Stimulated activated naive CD8-positive, alpha-beta T cell treated with anti-CD3 and anti-CD28 coated beads, Interleukin-15, amount 100 ng/mL, for 72 hours (primary cell): ENCODE data around the gene COTL1.

Experiments used
- ATAC-seq: fragments of 150-1000 bp; cut with Tn5 transposase; 2 replicates; pipeline ENCODE4 v1.10.0; 2021; ENCODE audit warnings: mild to moderate bottlenecking, moderate library complexity
- DNase-seq, 2 donors: peaks; one replicate each; pipeline ENCODE4 v3.0.0; 2021 to 2022
- H3K27ac Mint-ChIP-seq, 2 donors: one replicate each; pipeline ENCODE4 v1.8.0; 2022; ENCODE audit warnings: mild to moderate bottlenecking in 2 of 2, mixed read lengths in 2 of 2, moderate library complexity in 2 of 2
- H3K27me3 Mint-ChIP-seq: one replicate; pipeline ENCODE4 v1.8.0; 2022; ENCODE audit warnings: mixed read lengths
- H3K4me1 Mint-ChIP-seq: one replicate; pipeline ENCODE4 v1.8.0; 2022; ENCODE audit warnings: mild to moderate bottlenecking, mixed read lengths
- H3K4me3 Mint-ChIP-seq, 2 donors: one replicate each; pipeline ENCODE4 v1.8.0; 2022; ENCODE audit warnings: mild to moderate bottlenecking in 2 of 2, mixed read lengths in 2 of 2, moderate library complexity in 1 of 2
- H3K9me3 Mint-ChIP-seq, 2 donors: one replicate each; pipeline ENCODE4 v1.8.0; 2022; ENCODE audit warnings: mixed read lengths in 2 of 2

The COTL1 gene

DNA sequence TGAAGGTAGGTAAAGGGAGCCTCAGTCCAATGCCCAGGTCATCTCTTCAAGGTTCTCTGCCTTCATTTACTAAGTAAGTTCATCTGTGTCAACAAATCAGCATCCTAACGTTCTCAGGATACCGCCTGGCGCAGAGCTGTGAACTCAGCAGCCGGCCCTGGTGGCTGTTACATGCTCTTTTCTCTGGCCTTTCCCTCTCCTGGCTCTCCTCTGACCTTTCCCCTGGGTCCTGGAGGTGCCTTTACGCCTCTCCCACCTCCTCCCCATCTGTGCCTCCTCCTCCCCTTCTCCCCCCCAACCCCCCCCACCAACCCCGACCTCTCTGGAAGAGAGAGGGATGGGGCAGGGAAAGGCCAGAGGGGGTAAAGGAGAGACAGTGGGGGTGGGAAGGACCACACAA, 19.5 kb downstream of the COTL1 start:
- peak overlapping the region; percentile 79 to 90 for H3K4me3 Mint-ChIP-seq
- DNase-seq: no peak
- H3K27me3 Mint-ChIP-seq: no peaks in the 10 kb centered on the region
- peak overlapping the region; percentile 93 to 97 for H3K27ac Mint-ChIP-seq
- peaks cover 97% of the 10 kb centered on the region for H3K4me1 Mint-ChIP-seq
- H3K9me3 Mint-ChIP-seq: no peaks in the 10 kb centered on the region
- no peak for ATAC-seq

DNA sequence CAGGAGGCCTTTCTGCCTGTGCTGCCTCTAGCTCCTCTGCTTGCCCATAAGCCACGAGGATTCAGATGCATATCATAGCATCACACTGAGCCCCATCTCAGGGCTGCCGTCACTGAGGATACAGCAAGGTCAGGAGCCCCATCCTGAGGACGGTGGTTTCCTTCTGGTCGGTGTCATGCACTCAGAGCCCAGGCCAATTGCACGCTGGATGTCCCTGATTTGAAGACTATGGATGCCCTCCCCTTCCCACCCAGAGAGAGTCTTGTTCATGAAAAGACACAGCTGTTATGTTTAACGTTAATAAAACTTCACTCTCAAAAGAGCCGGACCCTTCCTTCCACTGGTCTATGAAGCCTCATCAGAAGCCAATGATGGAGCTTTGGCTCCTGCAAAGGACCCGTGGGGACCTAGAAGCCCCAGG, 19.9 kb downstream of the COTL1 start:
- H3K27ac Mint-ChIP-seq: peak overlapping the region; percentile 93 to 97
- peak in 1 of 2 donors; percentile 51 for DNase-seq
- ATAC-seq: no peak
- H3K9me3 Mint-ChIP-seq: no peaks in the 10 kb centered on the region
- peak overlapping the region; percentile 79 to 90 for H3K4me3 Mint-ChIP-seq
- no peaks in the 10 kb centered on the region for H3K27me3 Mint-ChIP-seq
- H3K4me1 Mint-ChIP-seq: peaks cover 97% of the 10 kb centered on the region

DNA sequence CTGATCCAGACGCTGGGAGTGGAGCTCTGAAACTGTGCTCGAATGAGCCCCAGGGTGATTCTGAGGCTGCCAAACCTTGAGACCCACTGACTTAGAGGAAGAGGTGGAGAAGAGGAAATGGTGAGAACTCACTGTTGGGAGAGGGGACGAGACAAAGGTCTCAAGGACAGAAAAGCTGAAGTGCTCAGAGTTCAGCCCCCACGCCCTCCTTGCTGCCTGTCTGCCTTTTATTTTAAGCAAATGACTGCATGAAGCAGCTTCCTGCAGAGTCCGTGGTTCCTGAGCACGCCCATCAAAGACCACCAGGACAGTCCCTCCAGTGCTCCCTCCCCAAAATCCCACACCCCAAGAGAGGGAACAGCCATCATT, 20.4 kb downstream of the COTL1 start:
- peak overlapping the region; percentile 93 to 97 for H3K27ac Mint-ChIP-seq
- H3K27me3 Mint-ChIP-seq: no peaks in the 10 kb centered on the region
- DNase-seq: no peak
- no peak for ATAC-seq
- H3K4me1 Mint-ChIP-seq: peaks cover 97% of the 10 kb centered on the region
- H3K9me3 Mint-ChIP-seq: no peaks in the 10 kb centered on the region
- peak overlapping the region; percentile 79 to 90 for H3K4me3 Mint-ChIP-seq

DNA sequence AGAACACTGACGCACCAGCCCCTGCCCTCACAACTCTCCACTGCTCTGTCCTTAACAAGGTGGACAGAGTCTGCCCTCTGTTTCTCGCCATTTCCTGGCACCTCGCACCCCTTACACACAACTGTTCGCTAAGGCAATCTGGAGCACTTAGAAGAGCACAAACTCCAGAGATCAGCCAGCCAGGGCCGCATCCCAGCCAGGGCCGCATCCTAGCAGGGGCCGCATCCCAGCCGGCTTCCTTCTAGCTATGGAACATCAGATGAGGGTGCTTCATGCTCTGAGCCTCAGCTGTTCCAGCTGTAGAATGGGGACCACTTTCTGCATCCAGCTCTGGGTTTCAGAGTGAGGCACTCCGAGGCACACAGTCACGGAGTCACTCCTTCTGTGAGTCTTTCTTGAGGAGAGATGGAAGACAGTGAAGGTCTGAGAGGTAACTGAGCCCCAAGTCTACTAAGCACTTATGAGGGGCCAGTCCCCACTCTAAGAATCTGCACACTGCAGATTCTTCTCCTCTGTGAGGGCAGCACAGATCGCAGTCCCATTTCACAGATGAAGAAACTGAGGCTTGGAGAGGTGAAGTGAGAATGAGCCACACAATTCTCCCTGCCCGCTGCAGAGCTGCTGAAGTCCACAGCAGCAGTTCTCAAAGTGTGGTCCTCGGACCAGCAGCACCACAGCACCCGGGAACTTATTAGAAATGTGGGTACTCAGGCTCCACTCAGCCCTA, 20.9 kb downstream of the COTL1 start:
- peak overlapping the region; percentile 95 to 97 for H3K27ac Mint-ChIP-seq
- peaks cover 93% of the 10 kb centered on the region for H3K4me1 Mint-ChIP-seq
- DNase-seq (no peak), ATAC-seq (no peak)
- H3K4me3 Mint-ChIP-seq: peak overlapping the region; percentile 79 to 90
- no peaks in the 10 kb centered on the region for H3K27me3 Mint-ChIP-seq
- no peaks in the 10 kb centered on the region for H3K9me3 Mint-ChIP-seq

DNA sequence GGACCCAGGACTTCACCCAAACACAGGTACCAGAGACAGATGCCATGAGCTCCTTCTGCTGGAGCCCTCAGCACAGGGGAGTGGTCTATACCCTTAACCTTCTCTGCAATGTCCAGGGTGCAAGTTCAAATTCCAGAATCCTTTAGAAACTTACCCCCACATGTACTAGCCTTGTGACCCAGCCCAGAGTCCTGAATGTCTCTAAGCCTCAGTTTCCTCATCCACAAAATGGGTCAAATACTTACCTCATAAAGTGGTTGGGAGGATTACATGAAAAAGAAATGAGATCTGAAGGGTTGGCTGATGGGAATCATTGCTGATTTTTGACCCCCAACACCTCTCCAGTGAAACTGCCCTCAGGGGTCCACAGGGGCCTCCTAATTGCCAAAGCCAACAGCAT, 21.7 kb downstream of the COTL1 start:
- H3K27ac Mint-ChIP-seq: peak overlapping the region in 1 of 2 donors; percentile 72
- no peaks in the 10 kb centered on the region for H3K27me3 Mint-ChIP-seq
- peak overlapping the region; percentile 22 to 79 for H3K4me3 Mint-ChIP-seq
- DNase-seq (no peak), ATAC-seq (no peak)
- peaks cover 85% of the 10 kb centered on the region for H3K4me1 Mint-ChIP-seq
- no peaks in the 10 kb centered on the region for H3K9me3 Mint-ChIP-seq

DNA sequence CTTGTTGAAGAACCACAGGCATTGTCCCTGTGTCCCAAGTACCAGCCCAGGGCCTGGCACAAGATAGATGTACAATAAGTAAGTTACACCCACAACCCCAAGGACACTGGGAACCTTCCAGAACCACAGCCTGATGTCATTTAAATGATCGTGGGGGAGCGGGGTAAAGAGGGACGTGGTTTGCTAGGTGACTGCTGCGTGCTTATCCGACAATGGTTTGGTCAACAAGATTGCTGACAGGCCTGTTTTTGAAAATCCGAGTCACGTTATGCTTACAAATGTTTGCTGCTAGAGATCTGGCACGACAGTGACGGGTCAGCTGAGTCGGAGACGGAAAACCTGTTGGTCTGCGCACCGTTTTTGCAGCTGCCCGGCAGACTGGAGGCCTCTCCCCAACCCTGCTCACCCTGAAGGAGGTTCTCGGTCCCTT, 22.8 kb downstream of the COTL1 start:
- Mint-ChIP-seq H3K4me1 (peaks cover 74% of the 10 kb centered on the region), H3K9me3 (no peaks in the 10 kb centered on the region), H3K27ac (peak overlapping the region; percentile 95 to 98), H3K27me3 (no peaks in the 10 kb centered on the region), H3K4me3 (peak overlapping the region; percentile 85 to 91)
- ATAC-seq (no peak), DNase-seq (no peak)

DNA sequence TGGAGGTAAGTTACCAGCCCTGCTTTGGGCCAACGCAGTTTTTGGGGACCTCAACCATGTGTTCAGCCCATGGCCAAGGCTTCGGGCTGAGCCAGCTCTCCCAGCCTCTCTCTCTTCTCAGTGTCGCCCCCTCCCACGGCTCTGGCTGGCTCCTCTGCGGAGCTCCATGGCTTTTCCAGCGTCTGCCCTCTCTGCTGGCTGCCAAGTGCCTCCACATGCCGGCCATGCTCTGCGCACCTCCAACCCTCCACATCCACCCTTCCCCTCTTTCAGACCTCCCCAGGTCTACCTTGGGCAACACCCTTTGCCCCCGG, 23.2 kb downstream of the COTL1 start:
- ATAC-seq: no peak
- H3K4me3 Mint-ChIP-seq: peak overlapping the region; percentile 85 to 91
- peaks cover 74% of the 10 kb centered on the region for H3K4me1 Mint-ChIP-seq
- no peak for DNase-seq
- H3K27ac Mint-ChIP-seq: peak overlapping the region; percentile 95 to 98
- H3K27me3 Mint-ChIP-seq: no peaks in the 10 kb centered on the region
- H3K9me3 Mint-ChIP-seq: no peaks in the 10 kb centered on the region

DNA sequence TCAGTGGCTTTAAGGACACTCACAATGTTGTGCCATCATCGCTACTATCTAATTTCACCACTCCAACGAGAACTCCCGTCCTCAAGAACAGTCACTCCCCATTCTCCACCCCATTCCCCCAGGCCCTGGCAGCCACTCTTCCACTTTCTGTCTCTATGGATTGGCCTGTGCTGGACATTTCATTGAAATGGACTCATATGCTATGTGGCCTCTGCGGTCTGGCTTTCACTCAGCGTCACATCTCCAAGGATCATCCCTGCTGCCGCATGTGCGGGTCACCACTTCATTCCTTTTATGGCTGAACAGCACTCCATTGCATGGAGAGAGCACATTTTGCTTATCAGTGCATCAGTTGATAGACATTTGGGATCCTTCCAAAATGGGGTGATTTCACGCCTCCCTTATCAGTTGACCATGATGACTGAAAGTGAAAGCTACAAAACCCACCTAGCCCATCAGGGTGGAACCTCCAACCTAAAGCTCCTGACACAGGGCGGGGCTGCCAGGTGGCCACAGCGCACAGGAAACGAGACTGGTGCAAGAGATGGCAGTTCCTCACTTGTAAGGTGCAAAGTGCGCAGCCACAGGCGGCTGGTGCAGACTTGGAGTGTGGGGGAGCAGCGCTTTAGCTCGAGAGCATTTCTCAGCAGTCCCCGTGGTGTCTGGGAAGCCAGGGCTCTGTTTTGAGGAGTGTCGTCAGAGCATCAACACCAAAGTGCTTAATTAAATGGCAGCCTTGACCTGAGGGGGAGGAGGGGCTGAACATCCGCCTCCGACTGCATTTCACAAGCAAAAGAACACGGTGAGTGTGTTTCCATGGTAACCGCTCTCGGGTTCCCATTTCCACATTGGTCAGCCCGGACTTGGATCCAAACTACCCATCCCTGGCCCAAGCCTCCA, 23.8 kb downstream of the COTL1 start:
- ATAC-seq (peak; percentile 95), DNase-seq (peak; percentile 76 to 93)
- H3K4me3 Mint-ChIP-seq: peak overlapping the region; percentile 85 to 91

DNA sequence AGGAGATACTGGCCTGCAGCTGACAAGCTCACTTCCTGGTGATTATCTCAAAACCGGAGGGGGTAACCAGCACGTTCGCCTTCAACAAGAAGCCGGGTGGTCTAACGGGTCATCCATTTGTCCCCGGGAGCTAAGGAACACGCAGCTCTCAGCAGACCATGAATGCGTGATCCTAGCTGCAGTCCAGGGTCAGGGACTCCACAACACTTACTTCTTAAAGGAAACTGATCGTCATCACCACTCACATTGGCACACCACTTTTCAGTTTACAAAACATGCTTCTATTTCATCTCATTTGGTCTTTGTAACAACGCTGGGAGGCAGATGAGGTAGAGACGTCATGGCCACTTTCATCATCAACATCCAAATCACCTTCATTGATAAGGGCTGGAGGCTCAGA, 25.2 kb downstream of the COTL1 start:
- Mint-ChIP-seq H3K9me3 (no peaks in the 10 kb centered on the region), H3K4me1 (peaks cover 68% of the 10 kb centered on the region), H3K4me3 (no peak overlapping the region), H3K27me3 (no peaks in the 10 kb centered on the region), H3K27ac (no peak overlapping the region)
- ATAC-seq (no peak), DNase-seq (no peak)

More for the DNA sequence above, 23.8 kb downstream of the COTL1 start:
- Mint-ChIP-seq H3K27me3 (no peaks in the 10 kb centered on the region), H3K4me1 (peaks cover 73% of the 10 kb centered on the region), H3K27ac (peak overlapping the region; percentile 95 to 98), H3K9me3 (no peaks in the 10 kb centered on the region)

DNA sequence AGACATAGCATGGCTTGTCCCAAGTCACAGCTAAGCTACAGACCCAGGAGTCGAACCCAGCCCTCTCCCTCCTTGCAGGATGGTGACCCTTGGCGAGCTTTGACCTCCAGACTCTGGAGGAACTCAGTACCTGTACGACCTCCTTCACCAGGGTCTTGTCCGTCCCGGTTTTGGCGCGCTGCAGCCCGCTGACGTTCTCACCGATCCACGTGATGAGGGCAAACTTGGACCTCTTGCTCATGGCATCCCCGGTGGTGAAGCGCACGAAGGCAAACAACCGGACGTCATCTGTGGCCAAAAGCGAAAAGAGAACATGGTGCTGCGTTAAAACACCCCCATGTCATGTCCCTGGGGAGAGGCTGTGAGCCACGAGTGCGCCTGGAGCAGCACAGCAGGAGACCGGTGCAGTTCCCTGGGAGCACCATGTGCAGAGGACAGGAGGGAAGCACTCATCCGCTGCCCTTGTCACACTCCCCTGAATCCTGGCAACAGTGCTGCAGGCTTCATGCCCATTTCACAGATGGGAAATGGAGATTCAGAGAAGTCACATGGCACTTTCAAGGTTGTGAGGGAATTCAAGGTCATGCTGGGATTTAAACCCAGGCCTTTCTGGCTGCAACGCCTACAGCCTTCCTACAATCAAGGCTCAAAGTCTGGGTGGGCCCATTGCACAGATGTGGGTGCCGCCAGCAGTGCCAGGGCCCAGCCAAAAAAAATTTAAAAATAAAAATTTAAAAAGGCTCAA, 27.7 kb downstream of the COTL1 start:
- Mint-ChIP-seq H3K4me3 (no peak overlapping the region), H3K27ac (peak overlapping the region in 1 of 2 donors; percentile 34), H3K9me3 (no peaks in the 10 kb centered on the region), H3K27me3 (no peaks in the 10 kb centered on the region), H3K4me1 (peaks cover 67% of the 10 kb centered on the region)
- no peak for DNase-seq
- ATAC-seq: no peak

DNA sequence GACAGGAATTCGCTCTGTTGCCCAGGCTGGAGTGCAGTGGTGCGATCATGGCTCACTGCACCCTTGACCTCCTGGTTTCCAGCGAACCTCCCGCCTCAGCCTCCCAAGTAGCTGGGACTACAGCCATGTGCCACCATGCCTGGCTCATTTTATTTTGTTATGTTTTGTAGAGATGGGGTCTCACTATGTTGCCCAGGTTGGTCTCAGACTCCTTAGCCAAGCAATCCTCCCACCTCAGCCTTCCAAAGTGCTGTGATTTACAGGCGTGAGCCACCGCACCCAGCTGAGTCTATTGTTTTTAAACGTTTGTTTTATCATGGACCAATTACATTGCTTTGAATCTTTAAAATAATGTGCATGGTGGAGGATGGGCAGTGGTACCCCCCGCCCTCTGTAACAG, 28.9 kb downstream of the COTL1 start:
- Mint-ChIP-seq H3K9me3 (no peaks in the 10 kb centered on the region), H3K4me3 (no peak overlapping the region), H3K4me1 (peaks cover 61% of the 10 kb centered on the region), H3K27me3 (no peaks in the 10 kb centered on the region), H3K27ac (no peak overlapping the region)
- DNase-seq (no peak), ATAC-seq (no peak)

DNA sequence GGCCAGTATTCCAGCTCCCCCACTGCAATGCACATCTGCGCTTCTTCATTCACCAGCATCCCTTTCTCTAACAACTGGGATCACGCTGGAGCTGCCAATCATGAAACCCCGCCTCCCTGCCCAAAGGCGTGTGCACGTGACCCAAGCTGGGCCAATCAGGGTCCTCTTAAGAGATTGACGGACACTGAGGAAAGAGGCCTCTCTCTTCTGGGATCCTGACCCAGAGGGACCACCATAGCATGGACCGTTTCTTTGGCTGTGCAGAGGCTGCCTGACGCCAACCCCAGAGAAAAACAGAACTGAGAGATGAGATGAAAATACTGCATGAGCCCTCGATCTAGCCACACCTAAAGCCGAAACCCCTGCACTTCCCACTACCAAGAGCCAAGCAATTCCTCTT, 32.0 kb downstream of the COTL1 start:
- Mint-ChIP-seq H3K4me3 (no peak overlapping the region), H3K27ac (no peak overlapping the region)

DNA sequence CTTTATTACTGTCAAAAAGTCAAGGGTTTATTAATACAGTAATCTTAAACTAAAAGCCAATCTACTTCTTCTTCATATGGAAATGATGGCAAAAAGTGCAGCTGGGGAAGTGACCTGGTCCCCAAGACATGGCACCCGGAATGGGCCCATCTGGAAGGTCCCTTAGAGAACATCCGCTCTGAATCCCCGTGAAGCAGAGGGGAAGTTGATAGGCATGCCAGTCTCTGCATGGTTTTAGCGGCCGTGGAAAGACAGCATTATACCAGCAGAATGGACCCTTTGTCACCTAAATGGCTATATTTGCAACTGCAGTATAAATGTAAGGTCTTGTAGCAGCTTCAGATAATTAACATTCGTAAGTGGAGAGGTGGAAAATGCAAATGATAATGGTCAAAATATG, 32.4 kb downstream of the COTL1 start:
- DNase-seq (no peak), ATAC-seq (no peak)
- no peaks in the 10 kb centered on the region for H3K9me3 Mint-ChIP-seq
- H3K4me3 Mint-ChIP-seq: no peak overlapping the region
- no peak overlapping the region for H3K27ac Mint-ChIP-seq
- no peaks in the 10 kb centered on the region for H3K27me3 Mint-ChIP-seq
- peaks cover 51% of the 10 kb centered on the region for H3K4me1 Mint-ChIP-seq

More for the DNA sequence above, 32.0 kb downstream of the COTL1 start:
- DNase-seq: no peak
- no peak for ATAC-seq
- no peaks in the 10 kb centered on the region for H3K9me3 Mint-ChIP-seq
- H3K27me3 Mint-ChIP-seq: no peaks in the 10 kb centered on the region
- peaks cover 46% of the 10 kb centered on the region for H3K4me1 Mint-ChIP-seq

DNA sequence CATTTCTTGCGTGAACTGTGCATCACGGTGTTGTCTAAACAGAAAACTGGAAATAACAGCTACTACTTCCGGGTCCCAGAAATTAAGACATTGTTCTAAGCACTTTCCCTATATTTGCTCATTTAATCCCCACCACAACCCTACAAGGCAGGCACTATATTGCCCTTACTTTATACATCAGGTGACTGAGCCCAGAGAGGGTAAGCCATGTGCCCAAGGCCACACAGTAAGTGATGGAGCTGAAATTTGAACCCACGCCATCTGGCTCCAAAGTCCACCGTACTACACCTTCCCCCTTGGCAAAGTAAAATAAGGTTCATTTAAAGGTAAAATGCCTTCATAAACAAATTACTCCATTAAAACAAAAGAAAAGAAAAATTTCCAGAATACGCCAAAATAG, 33.2 kb downstream of the COTL1 start:
- Mint-ChIP-seq H3K27ac (no peak overlapping the region), H3K4me1 (peaks cover 54% of the 10 kb centered on the region), H3K9me3 (no peaks in the 10 kb centered on the region), H3K27me3 (no peaks in the 10 kb centered on the region), H3K4me3 (no peak overlapping the region)
- ATAC-seq: no peak
- no peak for DNase-seq

DNA sequence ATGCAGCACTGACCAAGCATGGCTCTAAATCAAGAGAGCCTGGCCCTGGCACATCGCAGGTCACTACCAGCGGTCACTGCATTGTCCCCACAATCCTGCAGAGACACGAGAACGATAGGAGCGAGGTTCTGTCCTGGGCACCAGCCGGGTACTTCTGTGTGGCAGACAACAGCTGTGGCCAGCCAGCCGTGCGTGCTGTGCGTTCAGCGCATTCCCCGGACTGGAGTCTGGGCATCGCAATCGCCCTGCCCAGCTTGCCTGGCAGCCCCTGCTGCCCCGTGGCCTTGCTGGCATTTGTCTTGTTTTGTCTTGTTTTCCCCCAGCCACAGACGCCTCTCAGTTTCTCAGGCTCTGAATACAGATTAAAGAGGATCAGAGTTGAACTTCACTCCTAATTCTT, 33.9 kb downstream of the COTL1 start:
- Mint-ChIP-seq H3K4me1 (peaks cover 56% of the 10 kb centered on the region), H3K9me3 (no peaks in the 10 kb centered on the region), H3K27me3 (no peaks in the 10 kb centered on the region), H3K4me3 (no peak overlapping the region), H3K27ac (no peak overlapping the region)
- DNase-seq (no peak), ATAC-seq (no peak)
